ENCODE data around the gene TAF7.
"Not testable (repeated sequence)": the region's sequence is repeated elsewhere in the genome, so short reads cannot be mapped to it uniquely, and the experiment has no call there.

TAF7 gene

GRCh38 chr5:141319699-141320098, 885 bp downstream of the TAF7 start:
- no peak for DNase-seq
- Mint-ChIP-seq H3K27ac (peak overlapping the region; percentile 98), H3K4me3 (peak overlapping the region; percentile 87), H3K27me3 (peaks cover 7% of the 10 kb centered on the region), H3K9me3 (peaks cover 53% of the 10 kb centered on the region), H3K36me3 (peaks cover 63% of the 10 kb centered on the region), H3K4me1 (peaks cover 24% of the 10 kb centered on the region)
- CTCF ChIA-PET, result interaction anchor here (0.6 to 2.1 kb wide), 13 partner anchors 10 to 1304 kb away, joined by 3 to 23 read pairs (median 4); partner anchors contain the start of genes PCDHGA1, PCDHGA10, PCDHGA2 and PCDHGA3

DNA sequence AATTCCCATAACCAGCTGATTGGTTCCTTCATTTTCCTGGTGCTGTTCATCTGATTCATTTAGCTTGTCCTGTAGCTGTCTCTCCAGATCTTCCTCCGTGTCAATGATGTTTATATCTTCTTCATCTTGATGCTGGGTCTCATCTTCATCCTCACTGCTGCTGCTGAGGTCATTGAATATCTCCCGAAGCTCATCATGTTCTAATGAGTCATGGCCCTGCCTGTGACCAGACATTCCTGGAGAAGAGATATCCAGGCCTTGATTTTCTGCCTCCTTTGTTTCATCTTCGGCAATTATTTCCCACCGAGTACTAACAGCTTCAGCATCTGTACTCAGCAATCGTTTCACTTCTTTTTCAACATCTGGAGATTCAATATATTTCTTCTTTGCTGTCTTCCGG, 1.4 kb downstream of the TAF7 start:
- H3K9me3 Mint-ChIP-seq, result peaks cover 55% of the 10 kb centered on the region
- peaks cover 7% of the 10 kb centered on the region for H3K27me3 Mint-ChIP-seq
- H3K4me3 Mint-ChIP-seq, result peak overlapping the region; percentile 87
- peaks cover 64% of the 10 kb centered on the region for H3K36me3 Mint-ChIP-seq
- CTCF ChIA-PET, result interaction anchor here (0.6 to 2.1 kb wide), 5 partner anchors 11 to 1305 kb away, joined by 3 to 23 read pairs (median 3); partner anchors contain the start of genes PCDHGA1 and PCDHGA3
- no peak overlapping the region for H3K27ac Mint-ChIP-seq
- no peak for DNase-seq
- peaks cover 24% of the 10 kb centered on the region for H3K4me1 Mint-ChIP-seq

DNA sequence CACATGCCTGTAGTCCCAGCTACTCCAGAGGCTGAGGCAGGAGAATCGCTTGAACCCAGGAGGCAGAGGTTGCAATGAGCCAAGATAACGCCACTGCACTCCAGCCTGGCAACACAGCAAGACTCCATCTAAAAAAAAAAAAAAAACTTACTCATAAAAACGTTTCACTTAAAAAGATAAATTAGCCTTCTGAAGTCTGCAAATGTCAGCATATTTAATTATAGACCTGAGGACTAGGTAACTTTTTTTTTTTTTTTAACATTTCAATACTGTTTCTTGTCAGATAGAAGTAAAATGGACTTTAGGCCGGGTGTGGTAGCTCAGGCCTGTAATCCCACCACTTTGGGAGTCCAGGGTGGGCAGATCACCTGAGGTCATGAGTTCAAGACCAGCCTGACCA, 3.6 kb downstream of the TAF7 start:
- peaks cover 75% of the 10 kb centered on the region for H3K36me3 Mint-ChIP-seq
- H3K27ac Mint-ChIP-seq, CTCF ChIA-PET, H3K27me3 Mint-ChIP-seq, DNase-seq, H3K4me3 Mint-ChIP-seq: not testable (repeated sequence)
- peaks cover 24% of the 10 kb centered on the region for H3K4me1 Mint-ChIP-seq
- H3K9me3 Mint-ChIP-seq, result peaks cover 65% of the 10 kb centered on the region

GRCh38 chr5:141313711-141314110, 6.9 kb downstream of the TAF7 start:
- no peaks in the 10 kb centered on the region for H3K27me3 Mint-ChIP-seq
- H3K4me3 Mint-ChIP-seq, result no peak overlapping the region
- peaks cover 2% of the 10 kb centered on the region for H3K4me1 Mint-ChIP-seq
- H3K36me3 Mint-ChIP-seq, result peaks cover 54% of the 10 kb centered on the region
- no peak overlapping the region for H3K27ac Mint-ChIP-seq
- DNase-seq, result no peak
- H3K9me3 Mint-ChIP-seq, result peaks cover 70% of the 10 kb centered on the region
- CTCF ChIA-PET, result no interaction called here

- H3K27me3 Mint-ChIP-seq, result no peaks in the 10 kb centered on the region
- peaks cover 74% of the 10 kb centered on the region for H3K9me3 Mint-ChIP-seq
- CTCF ChIA-PET, result no interaction called here
- DNase-seq, result no peak
- H3K4me3 Mint-ChIP-seq, result no peak overlapping the region
- no peak overlapping the region for H3K27ac Mint-ChIP-seq
- H3K4me1 Mint-ChIP-seq, result no peaks in the 10 kb centered on the region
- peaks cover 4% of the 10 kb centered on the region for H3K36me3 Mint-ChIP-seq
These were observed 14.0 kb downstream of the TAF7 start for GRCh38 chr5:141306630-141307029.

DNA sequence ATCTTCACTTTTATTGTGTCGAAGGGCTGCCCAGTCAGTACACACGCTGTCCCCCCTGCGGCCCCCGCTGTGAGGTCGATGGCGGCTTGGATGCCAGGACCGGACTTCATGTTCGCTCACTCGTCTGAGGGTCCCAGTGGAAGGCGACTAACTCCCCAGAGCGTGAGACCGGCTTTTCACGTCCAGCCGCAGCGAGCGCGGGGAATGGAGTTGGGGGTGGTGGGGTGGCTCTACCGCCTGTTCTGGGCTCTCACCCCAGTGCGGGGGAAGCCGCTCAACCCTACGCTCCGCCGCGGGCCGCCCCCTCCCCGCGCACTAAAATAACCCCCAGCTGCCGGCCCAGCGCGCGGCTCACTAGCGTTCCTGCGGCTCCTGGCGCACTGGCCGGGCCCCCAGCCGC, 16.8 kb downstream of the TAF7 start, which contains the start of gene SLC25A2:
SLC25A2 (minus strand) TSS at position 294 of the 400 bp plus-strand sequence; CDS start at position 110, 184 bp downstream.
- no peak for DNase-seq
- Mint-ChIP-seq H3K4me3 (no peak within 1 kb of the TSS), H3K27me3 (no peaks in the 10 kb centered on the region), H3K4me1 (no peaks in the 10 kb centered on the region), H3K36me3 (peaks cover 3% of the 10 kb centered on the region), H3K27ac (no peak within 1 kb of the TSS), H3K9me3 (peaks cover 70% of the 10 kb centered on the region)
- CTCF ChIA-PET, result no interaction called here

DNA sequence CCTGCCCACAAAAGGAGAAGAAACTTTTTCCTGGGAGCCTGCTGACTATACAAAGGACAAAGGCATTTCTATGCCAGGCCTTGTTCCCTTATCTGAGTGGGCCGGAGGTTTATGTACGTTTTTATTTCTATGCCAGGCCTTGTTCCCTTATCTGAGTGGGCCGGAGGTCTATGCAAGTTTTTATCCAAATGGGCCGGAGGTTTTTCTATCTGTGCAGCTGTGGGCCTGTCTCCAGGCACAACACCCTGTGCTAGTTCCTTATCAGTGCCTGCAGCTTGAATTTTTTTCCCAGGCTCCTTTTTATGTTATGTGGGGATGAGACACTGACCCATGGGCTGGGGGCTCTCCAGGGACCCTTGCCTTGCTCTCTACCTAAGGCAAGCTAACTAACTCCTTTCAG, 22.2 kb downstream of the TAF7 start:
- Mint-ChIP-seq H3K4me1 (no peaks in the 10 kb centered on the region), H3K27ac (no peak overlapping the region), H3K36me3 (peaks cover 1% of the 10 kb centered on the region), H3K4me3 (no peak overlapping the region), H3K27me3 (no peaks in the 10 kb centered on the region), H3K9me3 (peaks cover 72% of the 10 kb centered on the region)
- no peak for DNase-seq
- CTCF ChIA-PET, result no interaction called here

GRCh38 chr5:141272906-141273305, 47.7 kb downstream of the TAF7 start:
- no peak overlapping the region for H3K27ac Mint-ChIP-seq
- no peak overlapping the region for H3K4me3 Mint-ChIP-seq
- no peak for DNase-seq
- peaks cover 3% of the 10 kb centered on the region for H3K36me3 Mint-ChIP-seq
- CTCF ChIA-PET, result interaction anchor here (0.7 kb wide), 1 partner anchor 58 kb away, joined by 3 read pairs; no protein-coding TSS in a partner anchor
- no peaks in the 10 kb centered on the region for H3K27me3 Mint-ChIP-seq
- H3K4me1 Mint-ChIP-seq, result no peaks in the 10 kb centered on the region
- H3K9me3 Mint-ChIP-seq, result peaks cover 52% of the 10 kb centered on the region

DNA sequence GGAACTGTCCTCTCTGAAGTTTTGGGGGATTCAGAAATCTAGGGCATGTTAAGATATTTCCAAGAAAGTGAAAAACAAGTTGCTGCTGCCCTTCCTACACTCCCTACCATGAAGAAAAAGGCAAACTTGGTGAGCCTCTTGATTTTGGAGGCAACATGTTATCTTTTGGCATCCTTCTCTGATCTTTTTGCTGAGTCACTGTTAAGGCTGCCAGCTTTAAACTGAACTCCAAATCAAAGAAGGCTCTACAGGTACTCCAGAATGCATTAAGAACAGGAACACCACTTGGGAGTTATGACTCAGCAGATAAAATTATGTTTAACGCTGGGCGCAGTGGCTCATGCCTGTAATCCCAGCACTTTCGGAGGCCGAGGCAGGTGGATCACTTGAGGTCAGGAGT, 51.4 kb downstream of the TAF7 start:
- H3K27ac Mint-ChIP-seq, result no peak overlapping the region
- H3K27me3 Mint-ChIP-seq, result no peaks in the 10 kb centered on the region
- no peak for DNase-seq
- no peak overlapping the region for H3K4me3 Mint-ChIP-seq
- peaks cover 58% of the 10 kb centered on the region for H3K9me3 Mint-ChIP-seq
- H3K36me3 Mint-ChIP-seq, result peaks cover 1% of the 10 kb centered on the region
- H3K4me1 Mint-ChIP-seq, result no peaks in the 10 kb centered on the region
- CTCF ChIA-PET, result no interaction called here

All from activated naive CD4-positive, alpha-beta T cell treated with anti-CD3 and anti-CD28 coated beads, Interleukin-2, amount 10 ng/mL, durations not matched to agents 7 days and 5 days (primary cell).